ENCODE results near the gene TMEM163.
"Not testable (repeated sequence)": the region's sequence is repeated elsewhere in the genome, so short reads cannot be mapped to it uniquely, and the experiment has no call there.

DNA sequence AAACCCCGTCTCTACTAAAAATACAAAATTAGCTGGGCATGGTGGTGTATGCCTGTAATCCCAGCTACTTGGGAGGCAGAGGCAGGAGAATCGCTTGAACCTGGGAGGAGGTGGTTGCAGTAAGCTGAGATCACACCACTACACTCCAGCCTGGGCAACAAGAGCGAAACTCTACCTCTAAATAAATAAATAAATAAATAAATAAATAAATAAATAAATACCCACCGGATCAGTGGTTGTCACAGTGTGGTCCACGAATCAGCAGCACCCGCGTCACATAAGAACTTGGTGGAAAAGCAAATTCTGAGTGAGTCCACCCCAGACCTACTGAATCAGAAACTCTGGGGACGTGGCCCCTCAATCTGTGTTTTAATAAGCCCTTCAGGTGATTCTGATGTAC is 211.6 kb downstream of the TMEM163 start:
- not testable (repeated sequence) for TF ChIP-seq POLR2A (IDR thresholded peaks at IDR 0.05; ENCODE audit: low read depth); POLR2AphosphoS5 (IDR thresholded peaks at IDR 0.05); EP300 (IDR thresholded peaks at IDR 0.05)
- TF ChIP-seq, protein P1, sequence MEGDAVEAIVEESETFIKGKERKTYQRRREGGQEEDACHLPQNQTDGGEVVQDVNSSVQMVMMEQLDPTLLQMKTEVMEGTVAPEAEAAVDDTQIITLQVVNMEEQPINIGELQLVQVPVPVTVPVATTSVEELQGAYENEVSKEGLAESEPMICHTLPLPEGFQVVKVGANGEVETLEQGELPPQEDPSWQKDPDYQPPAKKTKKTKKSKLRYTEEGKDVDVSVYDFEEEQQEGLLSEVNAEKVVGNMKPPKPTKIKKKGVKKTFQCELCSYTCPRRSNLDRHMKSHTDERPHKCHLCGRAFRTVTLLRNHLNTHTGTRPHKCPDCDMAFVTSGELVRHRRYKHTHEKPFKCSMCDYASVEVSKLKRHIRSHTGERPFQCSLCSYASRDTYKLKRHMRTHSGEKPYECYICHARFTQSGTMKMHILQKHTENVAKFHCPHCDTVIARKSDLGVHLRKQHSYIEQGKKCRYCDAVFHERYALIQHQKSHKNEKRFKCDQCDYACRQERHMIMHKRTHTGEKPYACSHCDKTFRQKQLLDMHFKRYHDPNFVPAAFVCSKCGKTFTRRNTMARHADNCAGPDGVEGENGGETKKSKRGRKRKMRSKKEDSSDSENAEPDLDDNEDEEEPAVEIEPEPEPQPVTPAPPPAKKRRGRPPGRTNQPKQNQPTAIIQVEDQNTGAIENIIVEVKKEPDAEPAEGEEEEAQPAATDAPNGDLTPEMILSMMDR (IDR thresholded peaks at IDR 0.05), result not testable (repeated sequence)

All from esophagus muscularis mucosa (tissue), 4 donors.